SK-N-SH (cell line): ENCODE data around the gene USH1C.

Experiments
- CHD2 ChIP-seq: fragments of 150-350 bp; IDR thresholded peaks from 2 replicates; pipeline ENCODE4 v1.6.1; 2018; ENCODE audit warnings: low read length; ENCODE audit not compliant: partially characterized antibody
- EZH2phosphoT487 ChIP-seq: fragments of 200-600 bp; sonication (generic); IDR thresholded peaks from 2 replicates; pipeline ENCODE4 v1.6.1; 2017; ENCODE audit warnings: low read depth, mixed run types, mild to moderate bottlenecking, antibody characterized with exemption, moderate library complexity, borderline replicate concordance
- NFIC ChIP-seq: IDR thresholded peaks from 2 replicates; pipeline ENCODE4 v1.4.0; 2012; ENCODE audit warnings: borderline replicate concordance
- POLR2AphosphoS5 ChIP-seq: IDR thresholded peaks from 2 replicates; pipeline ENCODE4 v1.6.1; 2012; ENCODE audit warnings: low read depth, low read length
- YY1 ChIP-seq: IDR thresholded peaks from 2 replicates; pipeline ENCODE4 v1.4.0; 2012; ENCODE audit warnings: low read depth, mild to moderate bottlenecking
- TF ChIP-seq, protein P1 (sequence below): fragments of 200-600 bp; sonication (generic); IDR thresholded peaks from 2 replicates; pipeline ENCODE4 v1.6.1; 2017; ENCODE audit warnings: antibody characterized with exemption, mild to moderate bottlenecking, moderate library complexity
- TF ChIP-seq, protein P2 (sequence below): IDR thresholded peaks from 2 replicates; pipeline ENCODE4 v1.6.1; 2012; ENCODE audit warnings: mild to moderate bottlenecking, low read depth, low read length, moderate library complexity

DNA sequence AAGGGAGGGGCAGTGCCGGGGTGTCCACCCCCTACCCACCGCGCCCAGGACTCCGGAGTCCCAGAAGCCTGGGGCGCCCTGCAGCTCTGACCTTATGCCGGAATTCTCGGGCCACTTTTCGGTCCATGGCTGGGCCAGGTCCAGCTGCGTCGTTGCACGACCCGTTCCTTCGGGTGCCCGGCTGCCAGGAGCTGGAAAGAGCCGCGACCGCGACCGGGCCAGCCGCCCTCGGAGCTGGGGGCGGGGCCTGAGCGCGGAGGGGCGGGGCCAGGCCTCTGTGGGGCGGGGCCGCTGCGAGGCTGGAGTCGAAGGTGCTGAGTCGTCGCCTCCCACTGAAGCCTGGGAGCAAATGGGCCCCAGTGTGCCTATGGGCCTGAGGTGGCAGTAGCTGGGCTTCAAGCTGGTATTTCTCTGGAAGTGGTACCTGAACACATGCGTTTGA lies at the start of gene USH1C:
- TF ChIP-seq CHD2 = no peak
- no peak for TF ChIP-seq NFIC
- TF ChIP-seq, protein P1, sequence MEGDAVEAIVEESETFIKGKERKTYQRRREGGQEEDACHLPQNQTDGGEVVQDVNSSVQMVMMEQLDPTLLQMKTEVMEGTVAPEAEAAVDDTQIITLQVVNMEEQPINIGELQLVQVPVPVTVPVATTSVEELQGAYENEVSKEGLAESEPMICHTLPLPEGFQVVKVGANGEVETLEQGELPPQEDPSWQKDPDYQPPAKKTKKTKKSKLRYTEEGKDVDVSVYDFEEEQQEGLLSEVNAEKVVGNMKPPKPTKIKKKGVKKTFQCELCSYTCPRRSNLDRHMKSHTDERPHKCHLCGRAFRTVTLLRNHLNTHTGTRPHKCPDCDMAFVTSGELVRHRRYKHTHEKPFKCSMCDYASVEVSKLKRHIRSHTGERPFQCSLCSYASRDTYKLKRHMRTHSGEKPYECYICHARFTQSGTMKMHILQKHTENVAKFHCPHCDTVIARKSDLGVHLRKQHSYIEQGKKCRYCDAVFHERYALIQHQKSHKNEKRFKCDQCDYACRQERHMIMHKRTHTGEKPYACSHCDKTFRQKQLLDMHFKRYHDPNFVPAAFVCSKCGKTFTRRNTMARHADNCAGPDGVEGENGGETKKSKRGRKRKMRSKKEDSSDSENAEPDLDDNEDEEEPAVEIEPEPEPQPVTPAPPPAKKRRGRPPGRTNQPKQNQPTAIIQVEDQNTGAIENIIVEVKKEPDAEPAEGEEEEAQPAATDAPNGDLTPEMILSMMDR = no peak
- TF ChIP-seq YY1 = no peak
- TF ChIP-seq, protein P2, sequence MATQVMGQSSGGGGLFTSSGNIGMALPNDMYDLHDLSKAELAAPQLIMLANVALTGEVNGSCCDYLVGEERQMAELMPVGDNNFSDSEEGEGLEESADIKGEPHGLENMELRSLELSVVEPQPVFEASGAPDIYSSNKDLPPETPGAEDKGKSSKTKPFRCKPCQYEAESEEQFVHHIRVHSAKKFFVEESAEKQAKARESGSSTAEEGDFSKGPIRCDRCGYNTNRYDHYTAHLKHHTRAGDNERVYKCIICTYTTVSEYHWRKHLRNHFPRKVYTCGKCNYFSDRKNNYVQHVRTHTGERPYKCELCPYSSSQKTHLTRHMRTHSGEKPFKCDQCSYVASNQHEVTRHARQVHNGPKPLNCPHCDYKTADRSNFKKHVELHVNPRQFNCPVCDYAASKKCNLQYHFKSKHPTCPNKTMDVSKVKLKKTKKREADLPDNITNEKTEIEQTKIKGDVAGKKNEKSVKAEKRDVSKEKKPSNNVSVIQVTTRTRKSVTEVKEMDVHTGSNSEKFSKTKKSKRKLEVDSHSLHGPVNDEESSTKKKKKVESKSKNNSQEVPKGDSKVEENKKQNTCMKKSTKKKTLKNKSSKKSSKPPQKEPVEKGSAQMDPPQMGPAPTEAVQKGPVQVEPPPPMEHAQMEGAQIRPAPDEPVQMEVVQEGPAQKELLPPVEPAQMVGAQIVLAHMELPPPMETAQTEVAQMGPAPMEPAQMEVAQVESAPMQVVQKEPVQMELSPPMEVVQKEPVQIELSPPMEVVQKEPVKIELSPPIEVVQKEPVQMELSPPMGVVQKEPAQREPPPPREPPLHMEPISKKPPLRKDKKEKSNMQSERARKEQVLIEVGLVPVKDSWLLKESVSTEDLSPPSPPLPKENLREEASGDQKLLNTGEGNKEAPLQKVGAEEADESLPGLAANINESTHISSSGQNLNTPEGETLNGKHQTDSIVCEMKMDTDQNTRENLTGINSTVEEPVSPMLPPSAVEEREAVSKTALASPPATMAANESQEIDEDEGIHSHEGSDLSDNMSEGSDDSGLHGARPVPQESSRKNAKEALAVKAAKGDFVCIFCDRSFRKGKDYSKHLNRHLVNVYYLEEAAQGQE = no peak
- TF ChIP-seq POLR2AphosphoS5 = no peak
- no peak for TF ChIP-seq EZH2phosphoT487
